Left lung (tissue), 10 donors: ENCODE results near the gene ATP2C1. TPM values are rescaled to one million over a fixed set of nuclear protein-coding genes. Genes with fewer than 3 reads are reported as not detected.

ENCODE experiments used
- ATAC-seq: fragments of 200-7000 bp; cut with Tn5 transposase; one replicate; pipeline ENCODE4 v1.9.1; 2020; ENCODE audit warnings: moderate library complexity
- DNase-seq, 4 donors: peaks; one replicate each; pipeline ENCODE4 v3.0.0-alpha.2; 2013 to 2020
- H3K27ac ChIP-seq, 2 donors: fragments of 200-600 bp; sonication (generic) in 1 of 2; one replicate each; pipeline versions ENCODE4 v1.5.0 to v1.8.0; 2020 to 2021
- H3K27me3 ChIP-seq, 2 donors: fragments of 200-600 bp; sonication (generic) in 1 of 2; one replicate each; pipeline versions ENCODE4 v1.5.0 to v1.8.0; 2020 to 2021
- H3K36me3 ChIP-seq, 2 donors: fragments of 200-600 bp; sonication (generic) in 1 of 2; one replicate each; pipeline versions ENCODE4 v1.5.0 to v1.8.0; 2020 to 2021
- H3K4me1 ChIP-seq, 2 donors: fragments of 200-600 bp; one replicate each; pipeline ENCODE4 v1.8.0; 2021
- H3K4me3 ChIP-seq, 2 donors: fragments of 200-600 bp; sonication (generic) in 1 of 2; one replicate each; pipeline versions ENCODE4 v1.5.0 to v1.8.0; 2020 to 2021; ENCODE audit warnings: mild to moderate bottlenecking in 1 of 2
- H3K9me3 ChIP-seq, 2 donors: fragments of 200-600 bp; sonication (generic) in 1 of 2; one replicate each; pipeline versions ENCODE4 v1.5.0 to v1.8.0; 2020 to 2021
- intact Hi-C, 2 donors: fragments of 100-400 bp; cut with DNase I; formaldehyde crosslinking; loops; one replicate each; pipeline versions ENCODE4 v1.11.2 to v1.14.2; 2022
- polyA plus RNA-seq, 6 donors: library from polyadenylated mRNA; unstranded; fragments of 120-200 nt; gene quantifications; one replicate each; pipeline ENCODE4 v1.2.1, GENCODE V29; 2013; ENCODE audit not compliant: insufficient read length in 6 of 6
- total RNA-seq, 2 donors: library from RNA; stranded (reverse); fragmentation: NEBNext Ultra II Directional; extraction: Animal tissue kit (Norgen Biotek cat#: 25700); gene quantifications; one replicate each; pipeline ENCODE4 v1.2.1, GENCODE V29; 2021
- TF ChIP-seq, protein P1 (sequence below), 2 donors: fragments of 200-600 bp; sonication (generic) in 1 of 2; IDR thresholded peaks; one replicate each; pipeline versions ENCODE4 v1.5.0 to v1.8.0; 2021; ENCODE audit warnings: antibody characterized with exemption in 2 of 2
- donor health status: DM: no; HTN: yes; CAD: no.
- donor health status: DM: no; HTN: no; CAD: no.

ATP2C1 gene
- total and polyA plus RNA-seq, 8 donors = 113 to 161 (median 130) TPM

DNA sequence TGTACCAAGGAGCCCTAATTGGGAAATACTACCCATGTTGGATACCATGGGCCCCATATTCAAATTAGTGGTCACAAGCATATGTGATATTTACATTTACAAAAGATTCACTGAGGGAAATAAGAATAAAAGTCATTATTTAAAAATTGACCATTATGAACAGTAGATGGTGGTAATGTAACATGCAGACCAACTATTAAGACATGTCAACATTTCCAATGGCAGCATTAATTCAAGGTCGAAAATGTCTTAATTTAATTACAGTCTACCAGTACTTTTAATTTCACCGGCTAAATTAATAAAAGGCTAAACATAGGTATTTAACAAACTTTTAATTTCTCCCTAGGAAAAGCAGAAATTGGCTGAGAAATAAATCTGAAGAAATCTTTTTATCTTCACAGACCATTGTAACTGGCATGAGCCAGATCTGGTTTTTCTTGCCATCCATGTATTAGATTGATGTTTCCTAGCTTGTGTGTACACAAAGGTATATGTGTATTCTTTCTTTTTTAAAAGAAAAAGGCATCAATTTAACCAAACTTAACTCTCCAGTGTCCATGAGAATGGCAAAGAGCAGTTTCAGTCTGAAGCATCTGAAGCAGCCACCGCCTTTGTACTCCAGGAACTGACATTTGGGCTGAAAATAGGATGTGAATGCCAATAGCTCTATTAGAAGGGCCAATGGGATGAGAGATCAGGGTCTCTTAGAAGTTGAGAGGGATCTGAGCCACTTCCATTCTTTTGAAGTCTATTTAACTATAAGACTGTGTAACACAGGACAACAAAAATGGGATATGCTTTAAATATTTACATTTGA is 159.4 kb downstream of the ATP2C1 start:
- no peaks in the 10 kb centered on the region for H3K36me3 ChIP-seq
- H3K27me3 ChIP-seq = no peaks in the 10 kb centered on the region
- no peak for DNase-seq
- H3K9me3 ChIP-seq = no peaks in the 10 kb centered on the region
- H3K4me1 ChIP-seq = no peaks in the 10 kb centered on the region
- H3K27ac ChIP-seq = no peak overlapping the region
- no peak overlapping the region for H3K4me3 ChIP-seq
- ATAC-seq = no peak
- TF ChIP-seq, protein P1, sequence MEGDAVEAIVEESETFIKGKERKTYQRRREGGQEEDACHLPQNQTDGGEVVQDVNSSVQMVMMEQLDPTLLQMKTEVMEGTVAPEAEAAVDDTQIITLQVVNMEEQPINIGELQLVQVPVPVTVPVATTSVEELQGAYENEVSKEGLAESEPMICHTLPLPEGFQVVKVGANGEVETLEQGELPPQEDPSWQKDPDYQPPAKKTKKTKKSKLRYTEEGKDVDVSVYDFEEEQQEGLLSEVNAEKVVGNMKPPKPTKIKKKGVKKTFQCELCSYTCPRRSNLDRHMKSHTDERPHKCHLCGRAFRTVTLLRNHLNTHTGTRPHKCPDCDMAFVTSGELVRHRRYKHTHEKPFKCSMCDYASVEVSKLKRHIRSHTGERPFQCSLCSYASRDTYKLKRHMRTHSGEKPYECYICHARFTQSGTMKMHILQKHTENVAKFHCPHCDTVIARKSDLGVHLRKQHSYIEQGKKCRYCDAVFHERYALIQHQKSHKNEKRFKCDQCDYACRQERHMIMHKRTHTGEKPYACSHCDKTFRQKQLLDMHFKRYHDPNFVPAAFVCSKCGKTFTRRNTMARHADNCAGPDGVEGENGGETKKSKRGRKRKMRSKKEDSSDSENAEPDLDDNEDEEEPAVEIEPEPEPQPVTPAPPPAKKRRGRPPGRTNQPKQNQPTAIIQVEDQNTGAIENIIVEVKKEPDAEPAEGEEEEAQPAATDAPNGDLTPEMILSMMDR (IDR thresholded peaks at IDR 0.05) = peak in 1 of 2 donors; percentile 17
- intact Hi-C loops = no loop called here

Other genes with a start within 250 kb of the ATP2C1 start
- gene PIK3R4, start 147.3 kb upstream of the ATP2C1 start, total RNA-seq = 10 to 100 TPM; 24.8 to 27.9 TPM
- 10 to 100 TPM; 44.7 to 58.3 (median 49.1) TPM for gene PIK3R4, start 147.3 kb upstream of the ATP2C1 start, polyA plus RNA-seq
- 1 to 10 TPM; 5.1 to 6.6 TPM for gene ASTE1, start 132.7 kb downstream of the ATP2C1 start, total RNA-seq
- gene ASTE1, start 132.7 kb downstream of the ATP2C1 start, polyA plus RNA-seq = 10 to 100 TPM; 13.2 to 15.3 (median 13.8) TPM
- gene NEK11, start 132.8 kb downstream of the ATP2C1 start, total RNA-seq = 1 to 10 TPM; 7.9 to 9.6 TPM
- gene NEK11, start 132.8 kb downstream of the ATP2C1 start, polyA plus RNA-seq = 10 to 100 TPM; 11.7 to 22.1 (median 17.4) TPM